Astrocyte of the cerebellum (primary cell): ENCODE results near the gene ISOC2.
A peak's percentile ranks its signal among the peaks of the same experiment; 100 is the strongest.

Experiments used
- DNase-seq: peaks from one replicate; pipeline ENCODE4 v3.0.0-alpha.2; 2011; ENCODE audit warnings: low read depth
- H3K4me3 ChIP-seq: 2 replicates; pipeline ENCODE4 v1.5.1; 2011; ENCODE audit warnings: mild to moderate bottlenecking, low read depth, low read length, moderate library complexity
- in situ Hi-C: cut with HindIII; loops from 2 replicates; pipeline ENCODE4 v1.10.0; 2017; ENCODE audit warnings: low sequenced_read_pairs
- TF ChIP-seq, protein P1 (sequence below): IDR thresholded peaks from 2 replicates; pipeline ENCODE4 v1.5.1; 2012; ENCODE audit warnings: low read length, low read depth, moderate library complexity, mild to moderate bottlenecking; ENCODE audit errors: missing control alignments

Gene ISOC2

DNA sequence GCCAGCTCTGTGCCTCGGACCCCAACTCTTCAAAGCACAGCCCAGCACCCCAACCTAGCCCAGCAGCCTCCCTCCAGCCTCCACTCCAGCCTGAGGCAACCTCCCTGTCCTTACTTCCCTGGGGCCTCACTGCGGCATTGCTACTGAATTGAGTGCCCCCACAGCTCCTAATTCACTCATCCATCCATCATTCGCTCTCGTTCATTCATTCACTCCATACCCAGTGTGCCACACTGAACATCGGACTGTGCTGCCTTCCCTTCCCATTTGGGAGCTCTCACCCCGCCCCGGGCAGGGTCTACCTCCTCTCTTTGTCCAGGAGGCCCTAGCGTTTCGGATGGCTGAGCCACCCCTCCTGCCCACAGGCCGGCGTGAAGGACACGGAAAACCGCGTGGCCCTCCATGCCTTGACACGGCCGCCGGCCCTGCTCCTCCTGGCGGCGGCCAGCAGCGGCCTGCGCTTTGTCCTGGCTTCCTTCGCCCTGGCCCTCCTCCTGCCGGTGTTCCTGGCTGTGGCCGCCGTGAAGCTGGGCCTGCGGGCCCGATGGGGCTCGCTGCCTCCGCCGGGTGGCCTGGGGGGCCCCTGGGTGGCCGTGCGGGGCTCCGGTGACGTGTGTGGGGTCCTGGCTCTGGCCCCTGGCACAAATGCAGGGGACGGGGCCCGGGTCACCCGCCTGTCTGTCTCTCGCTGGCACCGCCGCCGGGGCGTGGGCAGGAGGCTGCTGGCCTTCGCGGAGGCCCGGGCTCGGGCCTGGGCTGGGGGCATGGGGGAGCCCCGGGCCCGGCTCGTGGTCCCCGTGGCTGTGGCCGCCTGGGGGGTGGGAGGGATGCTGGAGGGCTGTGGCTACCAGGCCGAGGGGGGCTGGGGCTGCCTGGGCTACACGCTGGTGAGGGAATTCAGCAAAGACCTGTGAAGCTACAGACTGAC lies 24.9 kb upstream of the ISOC2 start:
- H3K4me3 ChIP-seq = peak overlapping the region; percentile 68
- DNase-seq = no peak
- TF ChIP-seq, protein P1, sequence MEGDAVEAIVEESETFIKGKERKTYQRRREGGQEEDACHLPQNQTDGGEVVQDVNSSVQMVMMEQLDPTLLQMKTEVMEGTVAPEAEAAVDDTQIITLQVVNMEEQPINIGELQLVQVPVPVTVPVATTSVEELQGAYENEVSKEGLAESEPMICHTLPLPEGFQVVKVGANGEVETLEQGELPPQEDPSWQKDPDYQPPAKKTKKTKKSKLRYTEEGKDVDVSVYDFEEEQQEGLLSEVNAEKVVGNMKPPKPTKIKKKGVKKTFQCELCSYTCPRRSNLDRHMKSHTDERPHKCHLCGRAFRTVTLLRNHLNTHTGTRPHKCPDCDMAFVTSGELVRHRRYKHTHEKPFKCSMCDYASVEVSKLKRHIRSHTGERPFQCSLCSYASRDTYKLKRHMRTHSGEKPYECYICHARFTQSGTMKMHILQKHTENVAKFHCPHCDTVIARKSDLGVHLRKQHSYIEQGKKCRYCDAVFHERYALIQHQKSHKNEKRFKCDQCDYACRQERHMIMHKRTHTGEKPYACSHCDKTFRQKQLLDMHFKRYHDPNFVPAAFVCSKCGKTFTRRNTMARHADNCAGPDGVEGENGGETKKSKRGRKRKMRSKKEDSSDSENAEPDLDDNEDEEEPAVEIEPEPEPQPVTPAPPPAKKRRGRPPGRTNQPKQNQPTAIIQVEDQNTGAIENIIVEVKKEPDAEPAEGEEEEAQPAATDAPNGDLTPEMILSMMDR = peak; percentile 10
- in situ Hi-C loops = no loop called here

GRCh38 chr19:55485439-55486011 lies 24.1 kb upstream of the ISOC2 start:
- H3K4me3 ChIP-seq = peak overlapping the region; percentile 68
- in situ Hi-C loops = no loop called here
- TF ChIP-seq, protein P1 = no peak
- no peak for DNase-seq

- TF ChIP-seq, protein P1 = no peak
- peak within 1 kb of the TSS; percentile 68 for H3K4me3 ChIP-seq
- DNase-seq = no peak
- in situ Hi-C loops = no loop called here
Observed at GRCh38 chr19:55484593-55485438, 23.4 kb upstream of the ISOC2 start, which contains the start of gene NAT14. Gene NAT14 (plus strand): TSS chr19:55485188. CDS start chr19:55485709, 521 bp downstream.

- TF ChIP-seq, protein P1 = no peak
- DNase-seq = no peak
- peak overlapping the region; percentile 68 for H3K4me3 ChIP-seq
- in situ Hi-C loops = no loop called here
Observed at GRCh38 chr19:55483706-55484592, 22.5 kb upstream of the ISOC2 start.

DNA sequence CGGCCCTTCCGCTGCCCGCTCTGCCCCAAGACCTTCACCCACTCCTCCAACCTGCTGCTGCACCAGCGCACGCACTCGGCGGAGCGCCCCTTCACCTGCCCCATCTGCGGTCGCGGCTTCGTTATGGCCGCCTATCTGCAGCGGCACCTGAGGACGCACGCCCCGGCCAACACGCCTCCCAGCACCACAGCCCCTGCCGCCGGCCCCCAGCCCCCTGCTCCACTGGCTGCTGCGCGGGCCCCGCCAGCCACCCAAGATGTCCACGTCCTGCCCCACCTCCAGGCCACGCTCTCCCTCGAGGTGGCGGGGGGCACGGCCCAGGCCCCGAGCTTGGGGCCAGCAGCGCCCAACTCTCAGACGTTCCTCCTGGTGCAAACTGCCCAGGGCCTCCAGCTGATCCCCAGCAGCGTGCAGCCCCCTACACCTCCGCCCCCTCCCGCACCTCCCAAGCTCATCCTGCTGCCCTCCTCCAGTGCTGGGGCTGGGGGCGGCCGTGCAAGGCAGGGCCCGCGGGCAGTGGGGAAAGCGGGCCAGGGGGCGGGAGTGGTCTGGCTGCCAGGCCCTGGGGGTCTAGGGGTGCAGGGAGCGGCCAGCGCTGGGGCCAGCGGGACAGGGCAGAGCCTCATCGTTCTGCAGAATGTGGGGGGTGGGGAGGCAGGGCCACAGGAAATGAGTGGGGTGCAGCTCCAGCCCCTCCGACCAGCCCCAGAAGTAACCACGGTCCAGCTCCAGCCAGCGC lies 21.7 kb upstream of the ISOC2 start:
- DNase-seq = no peak
- in situ Hi-C loops = no loop called here
- TF ChIP-seq, protein P1 = no peak
- no peak overlapping the region for H3K4me3 ChIP-seq
